Muscle of back (tissue), 11 donors: ENCODE measurements around the gene NRG3. TPM values are rescaled to one million over a fixed set of nuclear protein-coding genes. Genes with fewer than 3 reads are reported as not detected.
A peak's percentile ranks its signal among the peaks of the same experiment; 100 is the strongest.

Experiments used
- DNase-seq, 3 donors: peaks; one replicate each; pipeline versions ENCODE4 v3.0.0 to v3.0.0-alpha.2; 2013
- polyA plus RNA-seq, 10 donors: library from polyadenylated mRNA; unstranded; fragments of 120-200 nt; gene quantifications; one replicate each; pipeline ENCODE4 v1.2.1, GENCODE V29; 2013; ENCODE audit not compliant: insufficient read length in 10 of 10

Gene NRG3
- polyA plus RNA-seq, 10 donors, result 0.12 to 0.64 (median 0.21) TPM

DNA sequence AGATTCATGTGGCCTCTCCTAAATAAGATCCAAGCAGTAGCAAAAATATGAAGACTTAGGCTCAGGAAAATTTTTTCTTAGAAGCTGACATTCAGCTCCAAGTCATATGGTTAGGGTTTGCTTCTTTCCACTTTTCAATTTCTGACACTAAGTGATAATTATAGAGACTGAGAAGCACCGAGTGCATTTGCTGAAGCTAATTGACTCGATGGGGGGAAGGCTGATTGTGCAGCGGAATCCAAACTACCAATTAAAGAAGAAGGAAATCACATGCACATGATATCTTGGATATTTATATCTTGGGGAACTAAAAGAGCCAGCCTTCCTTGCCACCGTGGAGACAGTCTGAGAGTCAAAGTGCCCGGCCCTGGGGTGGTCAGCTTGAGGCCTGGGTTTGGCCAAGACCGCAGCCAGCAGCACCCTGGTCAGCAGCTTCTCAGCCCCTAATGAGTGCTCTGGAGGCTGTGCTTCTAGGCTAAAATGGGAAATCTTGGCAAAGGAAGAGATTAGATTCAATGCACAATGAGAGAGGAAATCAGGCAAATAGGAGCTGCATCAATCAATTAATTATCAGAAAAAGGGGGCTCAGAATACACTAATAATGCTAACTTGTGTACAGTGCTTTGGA is 589.3 kb downstream of the NRG3 start:
- DNase-seq, result no peak

DNA sequence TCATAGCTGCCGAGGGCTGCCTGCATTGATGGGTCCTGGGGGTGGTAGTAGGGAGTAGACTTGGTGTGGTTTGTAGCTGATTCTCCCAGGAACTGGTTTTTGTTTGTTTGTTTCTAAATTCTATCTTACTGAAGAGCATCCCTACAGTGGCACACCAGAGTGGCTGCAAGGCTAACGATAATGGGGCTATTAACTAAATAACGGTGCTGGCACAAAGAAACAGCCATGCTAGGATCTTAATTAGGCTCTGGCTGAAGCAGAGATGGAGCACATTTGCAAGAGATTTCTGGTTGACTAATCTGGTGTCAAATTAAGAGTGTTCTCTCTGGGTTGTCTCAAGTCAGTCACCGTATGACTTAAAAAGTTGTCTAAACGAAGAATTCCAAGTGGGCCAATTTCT is 590.0 kb downstream of the NRG3 start:
- no peak for DNase-seq

DNA sequence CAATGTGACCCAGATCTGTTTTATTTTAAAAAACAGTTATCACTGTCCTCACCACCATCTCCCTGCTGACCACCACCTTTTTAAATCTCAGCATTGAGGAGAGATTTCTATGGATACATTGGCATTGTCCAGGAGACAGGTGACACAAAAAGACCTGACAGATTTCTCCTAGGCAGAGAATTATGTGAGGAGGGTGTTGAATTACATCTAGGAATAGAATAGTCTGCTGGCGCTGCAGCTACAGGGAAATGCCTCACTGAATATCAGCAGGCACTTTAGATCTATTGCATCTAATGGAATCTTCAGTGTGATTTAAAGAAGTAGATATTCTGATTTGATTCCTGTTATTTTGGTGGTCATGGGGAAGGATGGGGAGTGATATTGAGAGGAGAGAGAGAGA is 593.5 kb downstream of the NRG3 start:
- DNase-seq, result no peak

DNA sequence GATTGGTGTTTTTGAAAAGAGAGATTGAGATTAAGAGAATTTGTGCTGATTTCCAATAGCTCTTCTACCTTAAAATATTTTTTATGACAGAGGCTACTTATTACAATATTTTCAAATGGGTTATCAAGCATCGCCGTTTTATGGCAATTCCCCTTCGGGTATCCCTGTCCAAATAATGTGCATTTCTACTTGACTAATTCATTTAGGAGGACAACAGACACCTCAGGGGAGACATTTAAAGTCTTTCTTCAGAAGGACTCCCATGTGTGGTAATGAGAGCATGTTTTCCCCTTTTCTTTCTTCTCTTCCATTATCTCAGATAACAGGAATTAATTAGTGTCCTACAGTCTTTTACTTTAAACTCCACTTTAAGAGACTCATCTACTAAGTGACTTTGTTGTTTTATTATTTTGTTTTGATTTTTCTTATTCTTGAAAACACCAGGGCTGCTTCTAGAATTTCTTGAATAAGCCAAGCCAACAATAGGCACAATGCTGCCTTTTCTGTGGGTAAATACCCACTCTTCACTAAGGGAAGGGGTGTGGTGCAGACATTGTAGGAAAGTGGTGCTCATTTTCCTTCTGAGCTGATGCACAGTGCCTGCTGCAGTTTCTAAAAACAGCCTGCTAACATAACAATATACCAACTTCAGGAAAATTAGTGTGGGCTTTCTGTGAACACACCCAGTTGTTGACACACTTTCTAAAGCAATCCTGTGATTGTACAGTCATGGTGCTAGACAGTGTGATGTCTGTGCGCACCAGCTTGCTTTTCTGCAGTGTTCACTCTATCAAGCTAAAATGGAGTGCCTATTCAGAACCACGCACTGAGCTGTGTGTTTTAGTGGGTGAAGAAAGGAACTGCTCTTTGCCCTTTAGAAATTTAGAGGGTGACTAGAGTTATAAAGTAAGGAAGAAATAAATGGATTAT is 597.7 kb downstream of the NRG3 start:
- no peak for DNase-seq

DNA sequence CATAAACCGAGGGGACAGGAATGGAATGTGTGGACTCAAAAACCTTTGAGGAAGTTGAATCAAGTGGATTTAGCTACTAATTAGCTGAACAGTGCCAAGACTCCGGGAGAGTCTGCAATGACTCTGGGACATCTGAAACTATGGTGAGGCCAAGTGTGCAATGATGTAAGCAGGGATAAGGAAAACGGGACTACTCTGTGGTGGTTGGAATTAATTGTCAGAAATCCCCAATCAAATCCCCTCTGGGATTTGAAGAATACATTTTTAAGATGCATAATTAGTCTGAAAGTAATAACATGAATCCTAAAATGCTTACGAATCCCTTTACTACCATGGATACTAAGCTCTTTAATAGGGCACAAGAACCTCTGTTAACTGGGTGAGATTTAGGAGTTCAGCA is 602.8 kb downstream of the NRG3 start:
- no peak for DNase-seq

DNA sequence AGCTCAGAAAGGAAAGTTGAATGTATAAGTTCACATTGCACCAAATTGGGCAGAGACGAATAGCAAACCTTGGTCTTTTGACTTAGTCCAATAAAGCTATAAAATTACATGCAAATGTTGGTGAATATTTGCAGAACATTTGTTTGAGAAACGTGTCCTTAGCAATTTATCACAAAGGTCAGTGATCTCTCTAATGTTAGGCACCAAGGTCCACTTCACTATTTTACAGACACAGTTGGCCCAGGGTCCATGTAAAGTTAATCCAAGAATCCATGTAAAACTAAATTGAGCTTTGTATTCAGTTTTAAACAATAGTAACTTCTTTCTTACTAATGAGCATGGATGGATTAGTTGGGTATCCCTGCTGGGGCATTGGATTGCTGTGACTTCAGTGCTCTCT is 617.7 kb downstream of the NRG3 start:
- no peak for DNase-seq

DNA sequence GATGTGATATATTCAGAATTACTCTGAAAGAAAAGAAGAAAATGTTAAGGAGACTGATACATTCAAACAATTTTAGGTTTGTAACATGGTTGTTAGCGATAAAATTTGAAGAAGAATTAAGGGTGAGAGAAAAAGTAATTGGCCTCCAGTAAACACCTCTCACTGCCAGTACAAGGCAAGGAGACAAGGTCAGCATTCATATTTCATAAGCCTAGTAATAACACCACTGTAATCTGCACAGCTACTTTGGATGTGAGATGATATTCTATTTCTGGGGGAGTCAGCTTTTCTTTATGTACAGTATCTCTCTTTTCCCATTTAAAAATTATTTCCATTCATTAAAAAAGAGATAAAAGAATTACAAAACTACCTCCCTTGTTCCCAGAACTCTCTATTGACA is 621.1 kb downstream of the NRG3 start:
- DNase-seq, result no peak

DNA sequence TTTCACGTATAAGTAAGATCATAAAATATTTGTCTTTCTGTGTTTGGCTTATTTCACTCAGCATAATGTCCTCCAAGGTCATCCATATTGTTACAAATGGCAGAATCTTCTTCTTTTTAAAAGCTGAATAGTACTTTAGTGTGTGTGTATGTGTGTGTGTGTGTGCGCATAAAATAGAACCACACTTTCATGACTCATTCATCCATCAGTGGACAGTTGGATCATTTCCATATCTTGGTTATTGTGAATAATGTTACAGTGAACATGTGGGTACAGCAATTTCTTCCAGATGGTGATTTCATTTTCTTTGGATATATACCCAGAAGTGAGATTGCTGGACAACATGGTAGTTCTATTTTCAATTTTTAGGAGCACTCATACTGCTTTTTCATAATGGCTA is 622.4 kb downstream of the NRG3 start:
- peak in 1 of 3 donors; percentile 6 for DNase-seq

DNA sequence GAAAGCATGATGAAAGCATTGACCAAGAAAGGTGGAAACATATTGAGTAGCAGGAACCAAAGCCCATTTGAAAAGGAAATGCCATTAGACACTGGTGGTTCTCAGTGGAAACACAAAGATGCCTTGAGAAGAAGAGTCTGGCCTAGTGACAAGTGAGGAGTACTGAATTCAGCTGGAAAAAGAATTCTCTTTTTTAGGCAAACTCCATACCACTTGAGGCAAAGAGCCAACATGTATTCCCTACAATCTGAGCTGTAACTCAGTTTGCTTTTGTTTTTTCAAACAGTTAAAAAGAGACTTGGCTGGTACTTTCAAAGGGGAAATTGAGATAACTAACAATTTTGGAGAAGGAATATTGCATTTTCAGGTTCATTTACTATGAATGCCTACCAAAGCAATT is 624.0 kb downstream of the NRG3 start:
- DNase-seq, result no peak

DNA sequence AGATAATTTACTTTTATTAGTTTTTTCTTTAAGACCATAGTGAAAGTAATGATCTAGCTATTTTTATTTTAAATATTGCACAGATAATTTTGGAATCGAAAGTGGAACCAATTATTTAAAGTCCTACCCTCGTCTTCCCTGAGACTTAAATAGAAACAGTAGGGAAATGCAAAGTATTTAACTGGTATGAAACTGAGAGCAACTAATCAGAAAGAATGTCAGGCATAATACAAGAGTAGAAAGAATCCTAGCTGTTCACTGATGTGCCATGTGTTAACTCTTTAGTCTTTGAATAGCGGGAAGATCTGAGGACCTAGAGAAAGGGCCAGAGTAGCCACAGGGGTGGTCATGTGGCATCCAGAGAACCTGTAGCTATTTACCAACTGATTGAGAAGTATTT is 630.0 kb downstream of the NRG3 start:
- DNase-seq, result no peak

DNA sequence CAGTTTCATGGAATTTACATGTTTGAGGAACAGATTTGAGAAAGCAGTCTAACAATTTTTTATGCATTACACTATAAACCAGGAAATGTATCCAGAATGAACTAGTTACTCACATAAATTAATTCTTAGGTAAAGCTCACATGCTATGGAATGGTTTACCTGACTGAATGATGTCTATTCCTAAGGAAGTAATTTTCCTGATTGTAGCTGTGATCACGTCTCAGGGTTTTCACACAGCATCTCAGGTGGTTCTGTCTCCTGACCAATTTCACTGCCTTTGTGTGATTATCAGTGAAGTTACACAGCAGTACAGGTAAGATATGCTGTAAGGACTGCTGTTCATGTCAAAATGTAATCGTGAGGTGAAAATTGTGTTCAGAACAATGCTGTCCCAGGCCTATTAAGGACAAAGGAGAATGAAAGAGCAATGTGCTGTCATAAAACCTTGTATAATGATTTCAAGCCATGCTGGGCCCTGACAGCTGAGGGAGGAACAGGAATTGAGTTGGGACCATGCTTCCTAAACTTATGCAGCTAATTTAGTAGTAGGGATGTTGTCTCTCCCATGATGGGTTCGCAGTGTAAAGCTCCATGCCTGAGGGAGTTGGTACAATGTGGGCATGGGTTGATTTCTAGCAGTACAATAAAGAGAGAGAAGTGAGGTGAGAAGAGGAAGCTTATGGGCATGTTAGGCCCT is 631.8 kb downstream of the NRG3 start:
- DNase-seq, result no peak

DNA sequence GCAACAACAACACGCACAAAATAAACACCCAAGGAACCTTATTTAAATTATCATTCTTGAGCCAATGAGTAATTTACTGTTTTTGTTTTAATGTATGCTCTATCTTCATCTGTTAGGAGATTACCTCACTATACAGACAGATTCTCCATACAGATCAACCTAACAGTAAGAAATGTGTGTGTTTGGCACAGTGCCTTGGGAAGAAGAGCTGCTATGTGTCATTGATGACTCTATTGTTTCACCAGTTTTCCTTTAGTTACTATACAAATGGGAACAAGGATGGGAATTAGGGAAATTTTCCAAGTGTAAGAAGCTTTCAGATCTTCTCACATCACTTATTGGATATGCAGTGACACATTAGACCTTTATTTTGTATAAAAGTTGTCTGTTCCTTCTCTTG is 640.3 kb downstream of the NRG3 start:
- DNase-seq, result no peak

DNA sequence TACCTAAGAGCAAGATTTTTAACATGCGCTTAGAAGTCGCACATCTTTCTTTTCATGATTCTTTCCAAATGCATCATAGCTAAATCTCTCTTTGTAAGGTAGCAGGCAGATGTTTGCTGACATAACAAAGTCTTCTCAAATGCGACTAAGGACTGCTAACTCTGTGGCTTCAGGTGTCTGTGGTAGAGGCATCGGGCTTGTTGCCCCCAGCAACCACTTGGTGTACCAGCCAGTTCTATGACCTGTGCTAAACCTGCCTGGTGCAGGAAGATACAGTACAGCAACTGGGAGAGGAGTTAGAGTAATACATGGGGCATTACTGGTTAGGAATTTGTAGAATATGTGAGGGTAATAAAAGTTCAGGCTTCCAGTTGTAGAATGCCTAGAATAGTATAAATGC is 654.1 kb downstream of the NRG3 start:
- no peak for DNase-seq

DNA sequence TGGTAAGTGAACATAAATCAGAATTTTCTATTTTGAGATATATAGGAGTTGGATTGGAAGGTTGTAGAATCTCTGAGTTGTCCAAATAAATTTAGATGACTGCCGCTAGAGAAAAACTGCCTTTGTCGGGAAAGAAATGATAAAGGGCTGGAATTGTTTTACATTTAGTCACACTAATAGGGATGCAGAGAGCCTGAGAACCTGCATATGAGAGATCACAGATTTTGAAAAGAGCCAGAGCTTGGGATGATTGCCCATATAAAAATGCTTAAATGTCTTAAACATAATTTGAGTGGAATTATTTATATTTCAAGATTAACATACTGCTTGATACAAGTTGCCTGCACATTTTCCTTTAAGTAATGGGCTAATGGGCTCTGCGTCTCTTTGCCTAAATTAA is 660.5 kb downstream of the NRG3 start:
- no peak for DNase-seq

DNA sequence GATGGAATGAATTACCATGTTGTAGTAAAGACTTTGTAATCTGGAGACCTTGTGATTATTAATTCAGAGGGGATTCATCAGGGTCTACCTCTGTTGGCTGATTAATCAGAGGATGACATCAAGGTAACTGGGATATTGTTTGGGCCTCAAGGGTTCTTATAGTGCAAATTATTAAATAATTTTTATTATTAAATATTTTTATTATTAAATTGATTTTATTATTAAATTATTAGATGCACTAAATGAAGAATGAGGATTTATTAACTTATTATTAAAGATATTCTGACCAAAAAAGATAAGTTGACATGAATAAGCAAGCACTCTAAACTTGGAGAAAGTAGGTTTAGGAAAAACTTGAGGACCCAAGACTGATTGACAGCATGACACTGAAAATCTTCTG is 661.7 kb downstream of the NRG3 start:
- DNase-seq, result no peak

DNA sequence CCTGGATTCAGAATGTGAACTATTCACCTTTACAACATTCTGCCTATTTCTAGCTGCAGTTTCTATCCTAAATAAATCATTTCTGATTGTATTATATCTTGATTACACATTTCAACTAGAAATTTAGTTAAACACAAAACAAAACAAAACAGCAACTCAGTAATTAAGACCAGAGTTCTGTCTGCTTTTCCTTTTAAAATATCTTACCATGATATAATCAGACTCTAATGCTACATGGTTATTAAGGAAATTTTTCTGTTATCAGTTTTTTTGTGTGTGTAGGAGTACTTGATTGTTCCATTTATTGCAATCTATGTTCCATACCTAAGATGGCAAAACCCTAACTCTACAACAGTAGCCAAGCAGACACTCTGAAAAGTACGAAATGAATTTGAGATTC is 663.3 kb downstream of the NRG3 start:
- DNase-seq, result no peak

DNA sequence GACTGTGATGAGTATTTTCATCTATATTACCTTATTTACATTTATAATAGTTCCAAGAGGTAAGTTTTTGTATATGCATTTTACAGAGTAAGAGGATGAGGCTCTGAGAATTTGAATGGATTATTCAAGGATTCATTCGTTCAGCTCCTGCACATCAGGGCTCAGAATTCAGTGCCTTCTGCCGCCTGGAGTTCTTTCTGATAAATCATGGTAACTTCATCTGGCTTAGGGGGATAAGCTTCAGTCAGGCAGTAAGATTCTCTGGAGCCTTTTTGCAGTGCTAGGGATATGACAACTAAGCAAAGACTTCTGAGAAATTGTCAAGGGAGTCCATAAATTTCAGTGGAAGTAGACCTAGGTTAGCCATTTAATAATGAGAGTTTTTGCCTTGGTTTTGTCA is 668.6 kb downstream of the NRG3 start:
- DNase-seq, result no peak

DNA sequence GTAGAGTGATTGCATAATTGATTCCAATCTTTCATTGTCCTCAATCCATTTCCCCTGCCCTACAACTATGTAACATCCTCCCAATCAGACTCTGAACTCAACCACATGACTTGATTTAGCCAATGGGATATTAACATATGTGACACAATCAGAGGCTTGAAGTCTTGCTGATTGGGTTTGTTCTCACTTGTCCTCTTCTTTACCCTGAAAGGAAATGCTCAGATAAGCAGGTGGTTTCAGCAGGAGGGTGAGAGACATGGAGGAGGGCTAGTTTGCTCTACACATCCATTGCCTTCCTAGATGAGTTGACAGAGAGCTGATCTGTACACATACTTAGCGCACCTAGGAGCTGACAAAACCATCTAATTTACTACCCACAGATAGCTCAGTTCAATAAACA is 669.4 kb downstream of the NRG3 start:
- no peak for DNase-seq

DNA sequence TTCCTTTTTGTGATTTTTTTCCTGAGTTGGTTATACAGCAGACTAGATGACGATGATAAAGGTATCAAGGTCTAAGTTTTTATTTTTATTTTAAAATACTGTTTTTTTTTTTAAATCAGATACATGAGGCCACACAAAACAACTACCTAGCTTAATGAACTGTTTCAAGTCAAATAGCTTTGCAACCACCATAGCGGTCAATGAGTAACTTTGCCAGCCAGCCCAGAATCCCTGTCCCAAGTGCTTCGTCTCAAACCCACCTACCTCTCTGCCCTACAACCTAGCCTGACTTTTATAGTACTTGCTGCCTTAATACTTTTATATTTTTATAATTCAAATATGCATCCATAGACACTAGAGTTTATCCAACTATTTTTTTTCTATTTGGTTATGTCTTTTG is 676.5 kb downstream of the NRG3 start:
- DNase-seq, result no peak

DNA sequence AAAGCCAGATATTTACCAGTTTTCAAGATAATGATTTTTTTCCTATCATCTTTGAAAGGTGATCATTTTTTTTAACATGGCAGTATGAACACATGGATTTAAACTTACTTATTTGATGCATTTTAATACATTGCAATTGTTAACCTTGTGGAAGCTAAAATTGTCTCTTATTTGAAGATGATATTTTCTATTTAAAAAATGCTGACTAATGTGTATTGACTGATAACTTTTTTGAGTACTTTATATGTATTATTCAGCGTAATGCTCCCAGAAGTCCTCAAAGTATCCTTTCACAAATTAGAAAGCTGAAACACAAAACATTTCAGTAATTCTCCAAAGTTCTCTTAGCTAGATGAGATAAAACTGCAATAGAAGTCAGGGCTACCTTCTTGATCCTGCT is 677.3 kb downstream of the NRG3 start:
- DNase-seq, result no peak

DNA sequence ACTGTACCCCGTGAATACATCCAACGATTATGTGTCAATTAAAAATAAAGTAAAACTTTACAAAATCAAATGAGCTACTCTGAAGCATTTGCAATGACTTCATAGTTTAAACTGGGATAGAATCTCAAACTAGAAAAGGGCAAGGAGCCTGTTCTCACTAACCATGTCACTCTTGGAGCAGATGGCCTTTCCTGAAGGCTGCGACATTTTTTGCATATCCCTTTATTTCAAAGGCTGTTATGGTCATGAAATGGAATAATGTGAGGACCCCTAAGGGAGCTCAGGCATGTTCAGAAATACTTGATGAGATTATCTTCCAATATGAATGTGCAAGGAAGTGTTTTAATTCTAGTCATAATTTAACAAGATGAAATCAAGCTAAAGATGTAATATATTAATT is 679.4 kb downstream of the NRG3 start:
- DNase-seq, result no peak

DNA sequence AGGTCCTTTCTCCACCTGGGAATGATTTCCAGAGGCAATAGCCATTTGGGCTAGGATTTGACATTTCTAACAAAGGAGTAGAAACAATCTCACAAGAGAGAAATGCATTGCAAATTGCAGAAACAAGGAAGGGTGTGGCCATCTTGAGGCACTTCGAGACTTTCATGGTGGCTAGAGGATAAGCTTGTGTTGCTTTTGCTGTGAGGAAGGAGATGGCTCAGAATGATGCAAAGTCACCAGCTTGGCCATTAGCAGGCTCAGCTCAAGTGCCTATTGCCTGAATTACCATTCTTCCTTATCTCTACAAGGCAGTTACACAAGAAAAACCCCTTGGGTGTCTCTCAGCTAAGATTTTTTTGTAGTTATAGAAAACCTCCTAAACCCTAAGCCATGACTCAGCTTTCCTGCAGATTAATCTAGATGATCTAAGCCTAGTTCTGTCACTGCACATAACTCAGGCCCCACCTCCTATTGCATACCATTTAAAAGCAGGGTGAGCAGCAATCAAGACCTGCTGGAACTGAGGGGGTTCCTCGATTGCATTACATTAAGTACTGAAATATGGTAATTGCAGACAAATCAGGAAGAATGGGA is 683.1 kb downstream of the NRG3 start:
- no peak for DNase-seq
